KOPT-K1 (cell line): ENCODE data around the gene ZSCAN5C.

Experiments used
- H3K27ac ChIP-seq: fragments of 200-600 bp; sonication (generic); 2 replicates; pipeline ENCODE4 v1.5.1; 2016; ENCODE audit warnings: antibody characterized with exemption, mild to moderate bottlenecking, low read depth, low read length; ENCODE audit not compliant: poor library complexity, severe bottlenecking
- H3K36me3 ChIP-seq: fragments of 200-600 bp; sonication (generic); 2 replicates; pipeline ENCODE4 v1.5.1; 2017; ENCODE audit warnings: antibody characterized with exemption, mild to moderate bottlenecking, low read length, moderate library complexity; ENCODE audit not compliant: insufficient read depth
- H3K9me3 ChIP-seq: fragments of 200-600 bp; sonication (generic); 2 replicates; pipeline ENCODE4 v1.5.1; 2017; ENCODE audit warnings: antibody characterized with exemption, low read length, mild to moderate bottlenecking; ENCODE audit not compliant: insufficient read depth, poor library complexity, severe bottlenecking

Gene ZSCAN5C

DNA sequence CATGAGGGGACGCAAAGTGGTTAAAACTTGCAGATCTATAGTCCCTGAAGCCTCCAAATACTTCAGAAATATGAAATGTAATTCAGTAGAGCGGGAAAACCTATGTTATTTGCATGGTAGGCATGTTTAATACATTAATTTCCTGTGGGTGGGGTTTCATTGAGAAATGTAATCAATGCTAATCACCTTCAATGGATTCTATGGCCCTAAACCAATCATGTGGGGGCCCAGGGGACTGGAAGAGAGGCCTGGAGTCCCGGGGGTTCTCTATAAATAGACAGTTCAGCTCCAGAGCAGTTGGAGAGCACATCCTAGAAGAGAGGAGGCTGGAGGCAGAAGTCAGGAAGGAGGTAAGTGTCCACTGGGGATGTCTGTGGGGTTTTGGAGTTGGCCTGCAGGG is at the start of gene ZSCAN5C:
Gene ZSCAN5C, plus strand, starts transcription at position 301 of the 400 bp plus-strand sequence. CDS start 3,641 bp downstream, outside the sequence.
- Histone ChIP-seq H3K27ac (no peak within 1 kb of the TSS), H3K36me3 (no peaks in the 10 kb centered on the region), H3K9me3 (no peaks in the 10 kb centered on the region)

DNA sequence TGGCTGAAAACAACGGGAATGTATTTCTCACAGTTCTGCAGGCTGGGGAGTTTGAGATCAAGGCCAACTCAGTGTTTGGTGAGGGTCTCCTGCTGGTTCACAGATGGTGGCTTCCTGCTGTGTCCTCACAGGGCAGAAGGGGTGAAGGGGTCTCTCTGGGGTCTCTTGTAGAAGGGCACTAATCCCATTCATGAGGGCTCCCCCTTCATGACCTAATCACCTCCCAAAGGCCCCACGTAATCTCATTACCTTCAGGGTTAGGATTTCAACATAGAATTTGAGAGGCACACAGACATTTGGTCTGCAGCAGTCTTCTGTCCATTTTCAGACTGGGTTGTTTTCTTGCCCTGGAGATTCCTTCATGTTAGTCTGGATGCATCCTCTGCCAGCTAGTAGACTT is 49.4 kb upstream of the ZSCAN5C start:
- peaks cover 73% of the 10 kb centered on the region for H3K36me3 ChIP-seq
- H3K27ac ChIP-seq: no peak overlapping the region
- H3K9me3 ChIP-seq: no peaks in the 10 kb centered on the region

DNA sequence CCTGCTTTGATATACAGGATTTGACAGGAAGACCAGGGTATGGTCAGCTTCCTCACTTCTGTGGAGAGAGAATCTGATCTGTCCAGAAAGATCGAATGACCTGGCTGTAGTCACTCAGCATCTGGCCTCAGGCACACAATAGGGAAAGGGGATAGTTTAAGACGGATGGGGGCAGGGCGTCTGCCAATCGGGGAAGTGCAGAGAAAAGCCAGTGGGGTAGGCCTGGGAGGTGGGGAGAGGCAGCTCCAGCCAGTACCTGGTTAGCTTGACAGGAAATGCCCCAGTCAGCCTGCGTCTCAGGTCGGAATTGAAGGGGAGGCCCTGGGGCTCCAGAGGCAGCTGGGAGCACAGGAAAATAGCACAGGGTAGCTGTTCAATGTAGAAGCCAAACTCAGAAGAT is 48.6 kb upstream of the ZSCAN5C start:
- peaks cover 73% of the 10 kb centered on the region for H3K36me3 ChIP-seq
- no peaks in the 10 kb centered on the region for H3K9me3 ChIP-seq
- no peak overlapping the region for H3K27ac ChIP-seq

DNA sequence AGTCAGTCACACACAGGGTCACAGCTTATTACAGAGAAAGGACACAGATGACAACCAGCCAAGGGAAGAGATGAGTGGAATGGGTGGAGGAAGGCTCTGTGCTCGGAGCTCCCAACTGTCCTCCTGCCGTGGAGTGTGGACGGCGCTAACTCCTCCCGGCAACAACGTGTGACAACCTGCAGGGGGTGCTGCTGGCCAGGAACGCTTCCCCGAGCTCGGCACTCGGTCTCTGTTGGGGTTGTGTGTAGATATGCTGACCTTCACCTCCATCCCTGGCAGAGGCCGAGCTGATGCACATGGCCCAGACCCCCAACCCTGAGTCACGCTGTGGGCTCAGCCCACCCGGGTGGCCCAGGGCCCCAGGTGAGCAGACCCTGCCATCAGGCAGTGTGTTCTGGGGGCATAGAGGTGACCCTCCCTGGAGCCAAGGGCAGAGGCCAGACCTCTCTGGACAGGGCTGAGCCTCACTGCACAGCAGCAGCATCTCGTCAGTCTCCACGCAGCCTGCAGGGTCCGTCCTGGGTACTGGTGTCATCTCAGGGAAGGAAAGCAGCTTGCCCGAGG is 46.9 kb upstream of the ZSCAN5C start:
- no peak overlapping the region for H3K27ac ChIP-seq
- H3K36me3 ChIP-seq: peaks cover 71% of the 10 kb centered on the region
- H3K9me3 ChIP-seq: no peaks in the 10 kb centered on the region

- Histone ChIP-seq H3K36me3 (peaks cover 83% of the 10 kb centered on the region), H3K9me3 (no peaks in the 10 kb centered on the region), H3K27ac (no peak overlapping the region)
These were observed 45.3 kb upstream of the ZSCAN5C start for GRCh38 chr19:56156768-56157167.

DNA sequence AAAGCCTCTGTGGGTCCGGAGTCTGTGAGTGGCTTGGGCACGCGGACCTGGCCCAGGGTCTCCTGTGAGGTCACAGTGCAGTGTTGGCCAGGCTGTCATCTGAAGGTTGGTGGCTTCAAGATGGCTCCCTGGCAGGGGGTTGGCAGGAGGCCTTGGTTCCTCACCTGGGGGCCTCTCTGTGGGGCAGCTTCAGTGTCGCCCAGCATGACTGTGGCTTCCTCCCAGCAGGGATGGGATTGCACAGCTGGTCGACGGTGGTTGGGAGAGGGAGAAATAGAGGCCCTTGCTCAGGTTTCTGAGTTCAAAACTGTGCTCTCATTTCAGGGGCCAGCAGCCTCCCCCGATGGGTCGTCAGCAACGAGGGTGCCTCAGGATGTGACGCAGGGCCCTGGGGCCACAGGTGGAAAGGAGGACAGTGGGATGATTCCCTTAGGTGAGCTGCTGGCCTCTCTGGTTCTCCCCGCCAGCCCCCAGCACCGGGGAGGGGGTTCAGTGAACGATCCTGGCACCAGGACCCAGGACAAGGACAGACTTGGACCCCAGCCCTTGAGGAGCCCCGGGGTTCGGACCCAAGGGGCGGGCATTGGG is 43.8 kb upstream of the ZSCAN5C start:
- Histone ChIP-seq H3K9me3 (no peaks in the 10 kb centered on the region), H3K36me3 (peaks cover 81% of the 10 kb centered on the region), H3K27ac (no peak overlapping the region)

- H3K27ac ChIP-seq: no peak overlapping the region
- no peaks in the 10 kb centered on the region for H3K9me3 ChIP-seq
- H3K36me3 ChIP-seq: peaks cover 74% of the 10 kb centered on the region
These were observed 43.0 kb upstream of the ZSCAN5C start for GRCh38 chr19:56159009-56159559.

- Histone ChIP-seq H3K27ac (no peak overlapping the region), H3K36me3 (peaks cover 67% of the 10 kb centered on the region), H3K9me3 (no peaks in the 10 kb centered on the region)
These were observed 42.3 kb upstream of the ZSCAN5C start for GRCh38 chr19:56159622-56160271.

GRCh38 chr19:56161534-56161933 is 40.5 kb upstream of the ZSCAN5C start:
- Histone ChIP-seq H3K9me3 (no peaks in the 10 kb centered on the region), H3K36me3 (peaks cover 49% of the 10 kb centered on the region), H3K27ac (no peak overlapping the region)

DNA sequence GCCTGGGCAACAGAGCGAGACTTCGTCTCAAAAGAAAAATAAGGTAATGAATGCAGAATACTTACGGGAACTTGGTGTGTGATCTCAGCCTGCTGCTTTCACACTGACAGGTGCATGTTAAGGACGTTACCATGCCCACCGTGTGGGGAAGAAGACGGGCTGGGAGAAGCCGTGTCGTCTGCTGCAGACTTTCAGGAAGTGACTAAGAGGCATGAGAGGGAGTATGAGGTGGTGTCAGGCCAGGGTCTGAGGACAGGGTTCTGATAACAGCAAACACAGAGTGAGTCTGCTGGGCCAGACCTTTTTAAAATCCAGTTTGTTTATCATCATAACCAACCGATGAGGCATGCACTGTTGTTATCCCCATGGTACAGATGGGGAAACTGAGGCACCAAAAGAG is 39.8 kb upstream of the ZSCAN5C start:
- Histone ChIP-seq H3K27ac (no peak overlapping the region), H3K36me3 (peaks cover 42% of the 10 kb centered on the region)

DNA sequence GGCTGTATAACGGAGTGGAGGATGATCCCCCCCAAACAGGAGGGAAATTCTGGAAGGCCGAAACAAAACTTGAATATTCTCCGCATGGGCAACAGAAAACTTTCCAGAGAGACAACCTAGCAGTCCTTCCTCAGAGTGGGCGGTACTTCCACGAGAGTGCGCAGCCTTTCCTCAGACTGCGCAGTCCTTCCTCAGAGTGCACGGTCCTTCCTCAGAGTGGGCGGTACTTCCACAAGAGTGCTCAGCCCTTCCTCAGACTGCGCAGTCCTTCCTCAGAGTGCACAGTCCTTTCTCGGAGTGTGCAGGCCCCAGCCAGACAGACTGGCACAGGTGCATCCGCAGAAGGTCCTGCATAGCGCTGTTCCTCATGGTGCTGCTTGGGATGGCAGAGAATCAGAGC is 39.0 kb upstream of the ZSCAN5C start:
- Histone ChIP-seq H3K27ac (no peak overlapping the region), H3K36me3 (peaks cover 34% of the 10 kb centered on the region), H3K9me3 (no peaks in the 10 kb centered on the region)

More for the DNA sequence above, 39.8 kb upstream of the ZSCAN5C start:
- no peaks in the 10 kb centered on the region for H3K9me3 ChIP-seq

- Histone ChIP-seq H3K36me3 (no peaks in the 10 kb centered on the region), H3K9me3 (no peaks in the 10 kb centered on the region), H3K27ac (no peak overlapping the region)
These were observed 35.0 kb upstream of the ZSCAN5C start for GRCh38 chr19:56167064-56167578.

- Histone ChIP-seq H3K9me3 (no peaks in the 10 kb centered on the region), H3K27ac (no peak overlapping the region), H3K36me3 (no peaks in the 10 kb centered on the region)
These were observed 31.8 kb upstream of the ZSCAN5C start for GRCh38 chr19:56170261-56170660.

DNA sequence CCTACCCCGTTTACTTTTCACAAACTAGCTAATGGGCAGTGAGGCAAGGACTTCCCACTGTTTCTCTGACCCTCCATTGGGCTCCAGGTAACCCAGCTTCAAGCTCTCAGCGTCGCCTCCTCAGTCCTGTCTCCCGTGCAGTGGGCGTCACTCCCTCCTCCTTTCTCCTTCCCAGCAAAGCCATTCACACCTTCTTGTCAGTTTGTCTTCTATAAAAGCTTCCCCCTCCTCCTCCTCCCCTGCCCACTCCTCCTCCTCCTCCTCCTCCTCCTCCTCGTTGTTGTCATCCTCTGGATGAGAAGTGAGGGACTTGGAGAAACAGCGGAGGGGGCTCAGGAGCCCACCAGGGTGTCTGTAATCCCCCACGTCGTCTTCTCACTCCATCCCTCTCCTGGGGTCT is 28.0 kb upstream of the ZSCAN5C start:
- H3K36me3 ChIP-seq: no peaks in the 10 kb centered on the region
- no peak overlapping the region for H3K27ac ChIP-seq

GRCh38 chr19:56174550-56174949 is 27.5 kb upstream of the ZSCAN5C start:
- Histone ChIP-seq H3K36me3 (no peaks in the 10 kb centered on the region), H3K9me3 (no peaks in the 10 kb centered on the region)

More for the DNA sequence above, 28.0 kb upstream of the ZSCAN5C start:
- no peaks in the 10 kb centered on the region for H3K9me3 ChIP-seq

More at GRCh38 chr19:56174550-56174949, 27.5 kb upstream of the ZSCAN5C start:
- H3K27ac ChIP-seq: no peak overlapping the region
